GM12878 (cell line): ENCODE results near the gene GLUD1. TPM values are rescaled to one million over a fixed set of nuclear protein-coding genes. Genes with fewer than 3 reads are reported as not detected.
"Not testable (repeated sequence)": the region's sequence is repeated elsewhere in the genome, so short reads cannot be mapped to it uniquely, and the experiment has no call there.

ENCODE experiments used
- ATAC-seq: fragments of 200-7000 bp; cut with Tn5 transposase; 3 replicates; pipeline ENCODE4 v1.9.1; 2020; ENCODE audit warnings: mild to moderate bottlenecking, moderate library complexity
- BruUV-seq: library from RNA; stranded (reverse); fragments of 400-500 nt; replicated peaks from 2 replicates; lab custom pipeline; 2021; lab: Mats Ljungman, UMichigan
- CTCF ChIA-PET: fragments of 300-600 bp; sonication (Branson Sonifier 250); formaldehyde crosslinking; extraction: SDS; loops from one replicate; lab custom pipeline; 2021; ENCODE audit warnings: inconsistent platforms; lab: Yijun Ruan, JAX
- POLR2A ChIA-PET: fragments of 350-600 bp; formaldehyde crosslinking; extraction: SDS; loops from one replicate; lab custom pipeline; 2021; ENCODE audit warnings: inconsistent platforms; lab: Charles Lee
- RAD21 ChIA-PET: fragments of 300-600 bp; sonication (Branson Sonifier 250); formaldehyde crosslinking; loops from one replicate; lab custom pipeline; 2023; ENCODE audit warnings: antibody characterized with exemption; ENCODE audit not compliant: unreplicated experiment; lab: Charles Lee
- SMC1A ChIA-PET: fragments of 300-600 bp; sonication (Branson Sonifier 250); formaldehyde crosslinking; loops from one replicate; lab custom pipeline; 2023; ENCODE audit not compliant: unreplicated experiment, uncharacterized antibody; lab: Charles Lee
- DNase-seq: peaks from one replicate; pipeline ENCODE4 v3.0.0-alpha.2; 2011; ENCODE audit warnings: low read depth, low spot score
- FAIRE-seq: peaks from 3 replicates; lab custom pipeline; 2011; peaks lifted over from hg19 to GRCh38; lab: Jason Lieb, UNC
- H2AFZ ChIP-seq: 2 replicates; pipeline ENCODE4 v1.6.0; 2011; ENCODE audit warnings: low read depth, low read length, control low read depth; ENCODE audit not compliant: control insufficient read depth
- H3K27ac ChIP-seq: 2 replicates; pipeline ENCODE4 v1.5.1; 2011; ENCODE audit warnings: control low read depth; ENCODE audit not compliant: control insufficient read depth, insufficient read depth
- H3K27me3 ChIP-seq, 2 experiments: replicated peaks in 1 of 2; 2 replicates each; pipeline versions ENCODE4 v1.6.0 to v1.6.1; 2011; ENCODE audit warnings: low read length in 1 of 2; ENCODE audit not compliant: control insufficient read depth in 2 of 2, insufficient read depth in 2 of 2
- H3K36me3 ChIP-seq, 2 experiments: 2 replicates each; pipeline ENCODE4 v1.5.1; 2011; ENCODE audit warnings: low read length in 1 of 2; ENCODE audit not compliant: control insufficient read depth in 2 of 2, insufficient read depth in 2 of 2
- H3K4me1 ChIP-seq: 2 replicates; pipeline ENCODE4 v1.6.1; 2011; ENCODE audit warnings: mild to moderate bottlenecking, low read length, moderate library complexity, mixed read lengths; ENCODE audit not compliant: control insufficient read depth, insufficient read depth
- H3K4me2 ChIP-seq: 2 replicates; pipeline ENCODE4 v1.6.0; 2011; ENCODE audit warnings: control low read depth; ENCODE audit not compliant: control insufficient read depth, insufficient read depth
- H3K4me3 ChIP-seq: fragments of 200-600 bp; sonication (generic); 2 replicates; pipeline ENCODE4 v1.5.1; 2016
- H3K79me2 ChIP-seq: 2 replicates; pipeline ENCODE4 v1.6.0; 2011; ENCODE audit warnings: low read length; ENCODE audit not compliant: control insufficient read depth, insufficient read depth
- H3K9ac ChIP-seq: 2 replicates; pipeline ENCODE4 v1.8.0; 2011; ENCODE audit warnings: low read length, control low read depth, mixed read lengths; ENCODE audit not compliant: control insufficient read depth, insufficient read depth
- H3K9me3 ChIP-seq: replicated peaks from 3 replicates; pipeline ENCODE4 v1.5.1; 2011; ENCODE audit warnings: mild to moderate bottlenecking, low read length; ENCODE audit not compliant: control insufficient read depth, insufficient read depth
- H4K20me1 ChIP-seq: 2 replicates; pipeline ENCODE4 v1.6.0; 2011; ENCODE audit not compliant: control insufficient read depth, insufficient read depth
- CREM ChIP-seq: IDR thresholded peaks from 2 replicates; pipeline ENCODE4 v1.6.1; 2014; ENCODE audit warnings: antibody characterized with exemption, low read depth
- SP1 ChIP-seq: IDR thresholded peaks from one replicate; pipeline ENCODE4 v1.6.1; 2011; ENCODE audit warnings: low read depth, low read length
- WGBS: methylation state at CpG from one replicate; pipeline ENCODE4 v1.1.6; 2016; ENCODE audit warnings: low lambda C conversion rate; ENCODE audit not compliant: insufficient replicate concordance, insufficient coverage; ENCODE audit errors: missing lambda C conversion rate; 5-methylcytosine and 5-hydroxymethylcytosine counted together
- in situ Hi-C: fragments of 300-500 bp; cut with MboI; formaldehyde crosslinking; loops from 9 replicates; pipeline ENCODE4 v1.14.3; 2018; ENCODE audit warnings: mixed read lengths
- intact Hi-C: fragments of 100-400 bp; cut with micrococcal nuclease; formaldehyde crosslinking; loops from one replicate; pipeline ENCODE4 v1.14.2; 2022; ENCODE audit not compliant: unreplicated experiment
- polyA plus RNA-seq, 11 experiments: library from polyadenylated mRNA; depleted of rRNA in 4 of 11; unstranded in 6 of 11; stranded (reverse) in 5 of 11; fragments of >200 nt; fragmentation: Nextera tagmentation in 4 of 11; fragmentation: Illumina TruSeq in 1 of 11; extraction: Ambion mirVana in 4 of 11; extraction: Trizol in 1 of 11; gene quantifications; 1 replicate in 1 of 11; 2 replicates in 10 of 11; pipeline versions ENCODE4 v1.2.1 to v1.2.3, GENCODE V29; 2011 to 2016; ENCODE audit warnings: inconsistent platforms in 2 of 11, missing spikeins in 2 of 11, low read depth in 1 of 11
- total RNA-seq, 4 experiments: library from RNA; depleted of rRNA in 3 of 4; stranded (reverse); fragments of >200 nt in 3 of 4; fragmentation: Illumina TruSeq in 1 of 4; extraction: Trizol in 1 of 4; gene quantifications; 2 replicates each; pipeline versions ENCODE4 v1.2.1 to v1.2.3, GENCODE V29; 2013 to 2021
- TF ChIP-seq, protein P1 (sequence below): IDR thresholded peaks from 2 replicates; pipeline ENCODE4 v1.6.1; 2011; ENCODE audit warnings: low read depth, low read length, improper control_type of control experiment, borderline replicate concordance
- TF ChIP-seq, protein P2 (sequence below): fragments of 450-650 bp; IDR thresholded peaks from 2 replicates; pipeline ENCODE4 v1.6.1; 2016; ENCODE audit warnings: mild to moderate bottlenecking
- TF ChIP-seq, protein P3 (sequence below): fragments of 450-650 bp; IDR thresholded peaks from 2 replicates; pipeline ENCODE4 v1.6.1; 2016; ENCODE audit warnings: mild to moderate bottlenecking, moderate library complexity, borderline replicate concordance

The GLUD1 gene
- total and polyA plus RNA-seq, 10 of the 15 experiments (the other 5 are each of a cell fraction or from before 2014, with no cell fraction given), result 26.1 to 109 (median 81.4) TPM

DNA sequence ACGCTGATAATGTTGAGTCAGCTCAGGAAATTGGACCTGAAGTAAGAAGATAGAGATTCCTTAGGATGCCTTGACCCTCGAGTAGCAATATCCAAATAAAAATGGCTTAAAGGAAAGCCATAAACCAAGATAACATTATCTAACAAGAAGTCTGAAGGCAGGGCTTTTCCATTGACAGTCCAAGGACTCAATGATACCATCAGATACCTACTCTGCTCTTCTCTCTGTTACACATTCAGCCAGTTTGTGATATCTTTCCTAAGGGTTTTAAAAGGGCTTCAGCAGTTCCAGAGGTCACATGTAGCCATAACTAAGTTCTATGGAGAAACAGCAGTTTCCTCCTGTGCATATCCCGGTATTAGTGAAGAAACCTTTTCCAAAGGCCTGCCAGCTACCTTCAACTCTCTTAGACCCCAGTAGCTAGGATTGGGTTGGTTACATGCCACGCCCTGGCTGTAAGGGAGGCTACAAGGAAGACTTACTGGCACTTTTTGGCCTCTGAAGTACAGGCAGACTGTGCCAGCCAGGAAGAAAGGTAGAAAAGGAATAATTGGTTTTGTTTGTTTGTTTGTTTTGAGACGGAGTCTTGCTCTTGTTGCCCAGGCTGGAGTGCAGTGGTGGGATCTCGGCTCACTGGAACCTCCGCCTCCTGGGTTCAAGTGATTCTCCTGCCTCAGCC lies 10.9 kb upstream of the GLUD1 start (continued):
- TF ChIP-seq, protein P1, sequence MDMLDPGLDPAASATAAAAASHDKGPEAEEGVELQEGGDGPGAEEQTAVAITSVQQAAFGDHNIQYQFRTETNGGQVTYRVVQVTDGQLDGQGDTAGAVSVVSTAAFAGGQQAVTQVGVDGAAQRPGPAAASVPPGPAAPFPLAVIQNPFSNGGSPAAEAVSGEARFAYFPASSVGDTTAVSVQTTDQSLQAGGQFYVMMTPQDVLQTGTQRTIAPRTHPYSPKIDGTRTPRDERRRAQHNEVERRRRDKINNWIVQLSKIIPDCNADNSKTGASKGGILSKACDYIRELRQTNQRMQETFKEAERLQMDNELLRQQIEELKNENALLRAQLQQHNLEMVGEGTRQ, result no peak
- TF ChIP-seq CREM, result no peak

DNA sequence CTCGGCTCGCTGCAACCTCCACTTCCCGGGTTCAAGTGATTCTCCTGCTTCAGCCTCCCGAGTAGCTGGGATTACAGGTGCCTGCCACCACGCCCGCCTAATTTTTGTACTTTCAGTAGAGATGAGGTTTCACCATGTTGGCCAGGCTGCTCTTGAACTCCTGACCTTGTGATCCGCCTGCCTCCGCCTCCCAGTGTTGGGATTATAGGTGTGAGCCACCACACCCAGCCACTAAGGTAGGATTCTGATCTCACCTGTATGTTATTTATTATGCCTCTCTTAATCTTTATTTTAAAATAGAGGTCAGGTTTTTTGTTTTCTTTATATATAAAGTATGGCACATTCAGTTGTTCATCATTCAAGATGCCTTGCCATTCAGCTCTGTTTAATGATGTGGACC lies 10.1 kb upstream of the GLUD1 start:
- H3K27me3 ChIP-seq, H3K4me2 ChIP-seq, ATAC-seq, H4K20me1 ChIP-seq, POLR2A ChIA-PET, SMC1A ChIA-PET, BruUV-seq, intact Hi-C loops, H3K9me3 ChIP-seq, DNase-seq, in situ Hi-C loops, H2AFZ ChIP-seq, FAIRE-seq, H3K27ac ChIP-seq, H3K79me2 ChIP-seq, H3K4me1 ChIP-seq, H3K9ac ChIP-seq, H3K4me3 ChIP-seq, CTCF ChIA-PET: not testable (repeated sequence)
- H3K36me3 ChIP-seq, result peaks cover 5 to 12% of the 10 kb centered on the region in 2 experiments; a peak in 3 of 4 replicates
- RAD21 ChIA-PET, result interaction anchor here (0.7 kb wide), 1 partner anchor 10 kb away, joined by 3 read pairs; the partner anchor contains the start of genes GLUD1 and SHLD2
- WGBS, result 91% methylated on average over 8 of the region's 8 CpGs

DNA sequence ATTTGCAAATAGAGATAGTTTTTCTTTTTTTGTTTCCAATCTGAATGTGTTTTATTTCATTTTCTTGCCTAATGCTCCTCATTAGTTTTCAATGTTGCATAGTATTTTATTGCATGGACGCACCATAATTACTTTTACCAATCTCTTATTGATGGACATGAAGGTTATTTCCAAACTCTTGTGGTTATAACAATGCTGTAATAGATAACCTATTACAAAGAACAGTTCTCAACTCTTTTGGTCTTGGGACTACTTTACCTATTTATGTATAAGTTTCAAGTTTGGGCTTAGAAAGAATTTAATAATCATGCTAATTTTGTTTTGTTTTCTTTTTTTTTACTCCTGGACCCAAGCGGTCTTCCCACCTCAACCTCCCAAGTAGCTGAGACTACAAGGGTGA lies 7.4 kb upstream of the GLUD1 start:
- SMC1A ChIA-PET, result interaction anchor here (1.5 to 1.6 kb wide), 2 partner anchors 10 to 18 kb away, joined by 4 to 5 read pairs; no protein-coding TSS in a partner anchor
- no peak overlapping the region for H3K4me3 ChIP-seq
- no peaks in the 10 kb centered on the region; the same call in 2 of the 3 replicates for H3K9me3 ChIP-seq
- no peak overlapping the region for H3K4me2 ChIP-seq
- peaks cover 3% of the 10 kb centered on the region for H3K79me2 ChIP-seq
- POLR2A ChIA-PET, result no interaction called here
- no peaks in the 10 kb centered on the region for H3K27me3 ChIP-seq
- RAD21 ChIA-PET, result no interaction called here
- FAIRE-seq, result no peak
- H3K4me1 ChIP-seq, result no peaks in the 10 kb centered on the region; the same call in 1 of the 2 replicates
- no TSS peak for BruUV-seq
- no peak overlapping the region for H3K9ac ChIP-seq
- CTCF ChIA-PET, result no interaction called here
- no peak for DNase-seq
- ATAC-seq, result peak; percentile 55
- 95% methylated on average over 2 of the region's 2 CpGs for WGBS
- no peak overlapping the region for H2AFZ ChIP-seq
- in situ Hi-C loops, result no loop called here
- intact Hi-C loops, result no loop called here
- no peak overlapping the region for H3K27ac ChIP-seq
- H3K36me3 ChIP-seq, result peaks cover 2 to 12% of the 10 kb centered on the region in 2 experiments; a peak in 3 of 4 replicates
- no peaks in the 10 kb centered on the region for H4K20me1 ChIP-seq
- no peak for TF ChIP-seq SP1
- TF ChIP-seq, protein P2, sequence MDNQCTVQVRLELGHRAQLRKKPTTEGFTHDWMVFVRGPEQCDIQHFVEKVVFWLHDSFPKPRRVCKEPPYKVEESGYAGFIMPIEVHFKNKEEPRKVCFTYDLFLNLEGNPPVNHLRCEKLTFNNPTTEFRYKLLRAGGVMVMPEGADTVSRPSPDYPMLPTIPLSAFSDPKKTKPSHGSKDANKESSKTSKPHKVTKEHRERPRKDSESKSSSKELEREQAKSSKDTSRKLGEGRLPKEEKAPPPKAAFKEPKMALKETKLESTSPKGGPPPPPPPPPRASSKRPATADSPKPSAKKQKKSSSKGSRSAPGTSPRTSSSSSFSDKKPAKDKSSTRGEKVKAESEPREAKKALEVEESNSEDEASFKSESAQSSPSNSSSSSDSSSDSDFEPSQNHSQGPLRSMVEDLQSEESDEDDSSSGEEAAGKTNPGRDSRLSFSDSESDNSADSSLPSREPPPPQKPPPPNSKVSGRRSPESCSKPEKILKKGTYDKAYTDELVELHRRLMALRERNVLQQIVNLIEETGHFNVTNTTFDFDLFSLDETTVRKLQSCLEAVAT, result 0 out of 2 replicates have a peak, but pooled peaks have one; percentile 51
- TF ChIP-seq, protein P3, sequence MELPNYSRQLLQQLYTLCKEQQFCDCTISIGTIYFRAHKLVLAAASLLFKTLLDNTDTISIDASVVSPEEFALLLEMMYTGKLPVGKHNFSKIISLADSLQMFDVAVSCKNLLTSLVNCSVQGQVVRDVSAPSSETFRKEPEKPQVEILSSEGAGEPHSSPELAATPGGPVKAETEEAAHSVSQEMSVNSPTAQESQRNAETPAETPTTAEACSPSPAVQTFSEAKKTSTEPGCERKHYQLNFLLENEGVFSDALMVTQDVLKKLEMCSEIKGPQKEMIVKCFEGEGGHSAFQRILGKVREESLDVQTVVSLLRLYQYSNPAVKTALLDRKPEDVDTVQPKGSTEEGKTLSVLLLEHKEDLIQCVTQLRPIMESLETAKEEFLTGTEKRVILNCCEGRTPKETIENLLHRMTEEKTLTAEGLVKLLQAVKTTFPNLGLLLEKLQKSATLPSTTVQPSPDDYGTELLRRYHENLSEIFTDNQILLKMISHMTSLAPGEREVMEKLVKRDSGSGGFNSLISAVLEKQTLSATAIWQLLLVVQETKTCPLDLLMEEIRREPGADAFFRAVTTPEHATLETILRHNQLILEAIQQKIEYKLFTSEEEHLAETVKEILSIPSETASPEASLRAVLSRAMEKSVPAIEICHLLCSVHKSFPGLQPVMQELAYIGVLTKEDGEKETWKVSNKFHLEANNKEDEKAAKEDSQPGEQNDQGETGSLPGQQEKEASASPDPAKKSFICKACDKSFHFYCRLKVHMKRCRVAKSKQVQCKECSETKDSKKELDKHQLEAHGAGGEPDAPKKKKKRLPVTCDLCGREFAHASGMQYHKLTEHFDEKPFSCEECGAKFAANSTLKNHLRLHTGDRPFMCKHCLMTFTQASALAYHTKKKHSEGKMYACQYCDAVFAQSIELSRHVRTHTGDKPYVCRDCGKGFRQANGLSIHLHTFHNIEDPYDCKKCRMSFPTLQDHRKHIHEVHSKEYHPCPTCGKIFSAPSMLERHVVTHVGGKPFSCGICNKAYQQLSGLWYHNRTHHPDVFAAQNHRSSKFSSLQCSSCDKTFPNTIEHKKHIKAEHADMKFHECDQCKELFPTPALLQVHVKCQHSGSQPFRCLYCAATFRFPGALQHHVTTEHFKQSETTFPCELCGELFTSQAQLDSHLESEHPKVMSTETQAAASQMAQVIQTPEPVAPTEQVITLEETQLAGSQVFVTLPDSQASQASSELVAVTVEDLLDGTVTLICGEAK, result no peak
